CD4-positive, alpha-beta T cell (primary cell): ENCODE data around the gene KCNB1. TPM values are rescaled to one million over a fixed set of nuclear protein-coding genes. Genes with fewer than 3 reads are reported as not detected.

Experiments used
- ATAC-seq: fragments of 200-7000 bp; cut with Tn5 transposase; one replicate; pipeline ENCODE4 v1.10.0; 2022; ENCODE audit warnings: mild to moderate bottlenecking; ENCODE audit not compliant: poor library complexity
- CTCF ChIA-PET: fragments of 350-600 bp; sonication (Branson Sonifier 250); formaldehyde crosslinking; loops from one replicate; lab custom pipeline; 2021; ENCODE audit warnings: antibody characterized with exemption, inconsistent platforms; lab: Charles Lee
- POLR2A ChIA-PET: fragments of 350-600 bp; sonication (Branson Sonifier 250); formaldehyde crosslinking; loops from one replicate; lab custom pipeline; 2021; ENCODE audit warnings: antibody characterized with exemption, inconsistent platforms; lab: Charles Lee
- DNase-seq, 14 experiments: peaks; one replicate each; pipeline ENCODE4 v3.0.0-alpha.2; 2013 to 2020; ENCODE audit warnings: mixed read lengths in 2 of 14
- H3K27ac ChIP-seq, 2 donors: one replicate each; pipeline versions ENCODE4 v1.5.1 to v1.7.0; 2013; ENCODE audit warnings: low read length in 2 of 2, low read depth in 1 of 2, mild to moderate bottlenecking in 1 of 2
- H3K27me3 ChIP-seq, 2 experiments: 1 replicate in 1 of 2; 2 replicates in 1 of 2; pipeline versions ENCODE4 v1.6.1 to v1.7.0; 2013; ENCODE audit warnings: low read length in 2 of 2, control low read depth in 1 of 2, mild to moderate bottlenecking in 1 of 2, moderate library complexity in 1 of 2; ENCODE audit not compliant: insufficient read depth in 2 of 2, control insufficient read depth in 1 of 2
- H3K36me3 ChIP-seq: one replicate; pipeline ENCODE4 v1.6.1; 2013; ENCODE audit warnings: low read length, control low read depth; ENCODE audit not compliant: insufficient read depth
- H3K4me1 ChIP-seq: one replicate; pipeline ENCODE4 v1.6.1; 2013; ENCODE audit warnings: low read length, control low read depth; ENCODE audit not compliant: insufficient read depth
- H3K4me3 ChIP-seq: one replicate; pipeline ENCODE4 v1.5.1; 2013; ENCODE audit warnings: mild to moderate bottlenecking, low read length, moderate library complexity
- H3K9me3 ChIP-seq, 2 experiments: 1 replicate in 1 of 2; 2 replicates in 1 of 2; pipeline versions ENCODE4 v1.6.1 to v1.7.0; 2013; ENCODE audit warnings: low read length in 2 of 2, mild to moderate bottlenecking in 2 of 2, control low read depth in 1 of 2, moderate library complexity in 1 of 2; ENCODE audit not compliant: control insufficient read depth in 1 of 2, insufficient read depth in 1 of 2
- H3K27ac Mint-ChIP-seq: one replicate; pipeline ENCODE4 v1.8.0; 2020; ENCODE audit warnings: mixed read lengths
- H3K27me3 Mint-ChIP-seq: one replicate; pipeline ENCODE4 v1.8.0; 2021; ENCODE audit warnings: mixed read lengths
- H3K36me3 Mint-ChIP-seq: one replicate; pipeline ENCODE4 v1.8.0; 2021; ENCODE audit warnings: low read depth, mixed read lengths
- H3K4me1 Mint-ChIP-seq: one replicate; pipeline ENCODE4 v1.8.0; 2021; ENCODE audit warnings: low read depth, mixed read lengths
- H3K4me3 Mint-ChIP-seq: one replicate; pipeline ENCODE4 v1.8.0; 2020; ENCODE audit warnings: mild to moderate bottlenecking, mixed read lengths
- H3K9me3 Mint-ChIP-seq: one replicate; pipeline ENCODE4 v1.8.0; 2020; ENCODE audit warnings: mixed read lengths
- CTCF ChIP-seq: fragments of 200-600 bp; IDR thresholded peaks from one replicate; pipeline ENCODE4 v1.8.0; 2022; ENCODE audit warnings: antibody characterized with exemption, mild to moderate bottlenecking
- intact Hi-C, 2 experiments: fragments of 100-400 bp; cut with DNase I in 1 of 2; cut with micrococcal nuclease in 1 of 2; formaldehyde crosslinking; loops; one replicate each; pipeline versions ENCODE4 v1.15.1 to v1.9.0; 2023 to 2025; cut with DNase I, micrococcal nuclease
- total RNA-seq, 174 experiments: library from RNA in 2 of 174; stranded (reverse) in 2 of 174; gene quantifications; one replicate each; pipeline ENCODE4 v1.2.3 and lab custom pipeline; 2021 to 2026

The KCNB1 gene
- total RNA-seq, 2 experiments from 2014 or later, result 0.06 to 0.08 TPM

DNA sequence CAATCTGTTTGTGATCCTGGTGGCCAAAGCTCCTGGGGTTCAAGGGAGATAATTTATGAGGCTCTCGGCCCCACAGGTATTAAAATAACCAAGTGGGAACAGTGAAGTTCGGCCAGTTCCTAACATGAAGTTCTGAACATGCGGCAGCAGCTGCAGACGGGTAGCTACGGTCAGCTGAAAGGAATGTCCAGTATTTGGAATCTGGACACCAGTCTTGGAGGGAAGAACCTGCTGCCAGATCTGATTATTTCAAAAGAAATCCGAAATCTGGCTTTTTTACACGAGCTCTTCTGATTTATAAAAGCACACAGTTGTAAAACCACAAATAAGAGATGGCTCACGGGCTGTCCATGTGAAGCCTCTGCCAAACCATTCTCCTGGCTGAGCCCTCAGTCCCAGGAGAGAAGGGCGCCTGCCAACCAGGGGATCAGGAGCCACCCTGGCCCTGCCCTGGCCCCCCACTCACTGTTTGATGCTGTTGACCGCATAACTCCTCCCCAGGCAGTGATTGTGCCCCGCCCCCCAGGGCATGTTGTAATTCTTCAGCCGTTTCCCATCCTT lies 28.2 kb upstream of the KCNB1 start:
- Mint-ChIP-seq H3K4me1 (no peaks in the 10 kb centered on the region), H3K9me3 (no peaks in the 10 kb centered on the region), H3K36me3 (no peaks in the 10 kb centered on the region), H3K4me3 (no peak overlapping the region), H3K27me3 (peaks cover 66% of the 10 kb centered on the region), H3K27ac (no peak overlapping the region)
- Histone ChIP-seq H3K4me1 (peaks cover 4% of the 10 kb centered on the region), H3K36me3 (no peaks in the 10 kb centered on the region), H3K27ac (no peak overlapping the region), H3K4me3 (no peak overlapping the region), H3K9me3 (no peaks in the 10 kb centered on the region), H3K27me3 (peaks cover 29 to 32% of the 10 kb centered on the region in 2 experiments)
- ChIA-PET CTCF (no interaction called here), POLR2A (no interaction called here)
- no peak for ATAC-seq
- TF ChIP-seq CTCF, result no peak
- no peak for DNase-seq
- intact Hi-C loops, result no loop called here

DNA sequence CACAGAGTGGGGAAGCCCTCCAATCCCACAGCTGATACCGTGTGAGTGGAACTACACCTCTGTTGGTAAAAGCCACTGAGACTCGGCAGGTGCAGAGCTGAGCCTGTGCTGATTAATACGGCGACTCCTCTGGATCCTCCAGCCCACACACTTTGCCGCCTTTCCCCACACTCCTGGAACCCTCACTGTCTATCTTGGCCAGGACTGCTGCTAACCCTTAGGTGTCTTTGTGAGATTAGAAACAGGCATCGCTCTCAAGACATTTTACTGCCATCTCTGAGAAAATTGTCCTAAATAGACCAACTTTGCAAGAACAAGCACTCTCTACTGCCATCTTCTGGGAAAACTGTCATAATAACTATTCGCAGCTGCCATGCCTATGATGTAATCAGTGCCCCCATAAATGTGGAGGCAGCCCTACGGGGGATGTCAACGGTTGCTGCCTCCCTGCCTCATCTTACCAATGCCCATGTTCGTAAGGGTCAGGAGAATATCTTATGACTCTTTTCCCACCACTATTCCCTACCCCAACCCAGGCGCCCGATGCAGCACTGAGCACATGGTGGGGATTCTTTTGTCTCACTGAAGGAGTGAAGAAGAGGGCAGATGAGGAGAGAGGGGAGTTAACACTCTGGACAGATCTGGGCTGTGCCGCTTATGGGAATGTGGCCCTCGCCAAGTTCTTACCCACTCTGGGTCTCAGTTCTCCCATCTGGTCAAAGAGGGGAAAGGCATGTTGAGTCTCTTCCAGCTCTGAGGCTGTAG lies 26.1 kb upstream of the KCNB1 start:
- Histone ChIP-seq H3K4me1 (peaks cover 4% of the 10 kb centered on the region), H3K27ac (no peak overlapping the region), H3K9me3 (no peaks in the 10 kb centered on the region), H3K27me3 (peaks cover 33 to 36% of the 10 kb centered on the region in 2 experiments), H3K36me3 (no peaks in the 10 kb centered on the region), H3K4me3 (no peak overlapping the region)
- POLR2A ChIA-PET, result no interaction called here
- CTCF ChIA-PET, result interaction anchor here (0.7 to 1.4 kb wide), 3 partner anchors 24 to 174 kb away, joined by 3 to 4 read pairs (median 4); no protein-coding TSS in a partner anchor
- no peak overlapping the region for H3K4me3 Mint-ChIP-seq
- H3K9me3 Mint-ChIP-seq, result no peaks in the 10 kb centered on the region
- intact Hi-C loops, result loop anchor here in 1 of 2 experiments (2.0 kb wide), 1 partner anchor 174 kb away; no protein-coding TSS in a partner anchor
- DNase-seq (peak in 3 of 14 experiments; percentile 38 to 43 (median 39)), ATAC-seq (no peak)
- no peaks in the 10 kb centered on the region for H3K36me3 Mint-ChIP-seq
- no peak overlapping the region for H3K27ac Mint-ChIP-seq
- H3K4me1 Mint-ChIP-seq, result no peaks in the 10 kb centered on the region
- H3K27me3 Mint-ChIP-seq, result peaks cover 60% of the 10 kb centered on the region
- TF ChIP-seq CTCF, result peak; percentile 32

- no peaks in the 10 kb centered on the region for H3K36me3 Mint-ChIP-seq
- POLR2A ChIA-PET, result no interaction called here
- H3K27me3 Mint-ChIP-seq, result peaks cover 66% of the 10 kb centered on the region
These were observed 25.4 kb upstream of the KCNB1 start for GRCh38 chr20:49507741-49508434.

More at GRCh38 chr20:49507741-49508434, 25.4 kb upstream of the KCNB1 start:
- H3K4me1 Mint-ChIP-seq, result no peaks in the 10 kb centered on the region
- H3K9me3 Mint-ChIP-seq, result no peaks in the 10 kb centered on the region
- H3K9me3 ChIP-seq, result no peaks in the 10 kb centered on the region
- ATAC-seq (no peak), DNase-seq (no peak)
- no peak overlapping the region for H3K4me3 Mint-ChIP-seq
- no peak overlapping the region for H3K4me3 ChIP-seq
- CTCF ChIA-PET, result interaction anchor here (1.4 kb wide), 1 partner anchor 174 kb away, joined by 4 read pairs; no protein-coding TSS in a partner anchor
- peaks cover 4% of the 10 kb centered on the region for H3K4me1 ChIP-seq
- H3K27ac Mint-ChIP-seq, result no peak overlapping the region
- intact Hi-C loops, result loop anchor here in 1 of 2 experiments (2.0 kb wide), 1 partner anchor 173 kb away; no protein-coding TSS in a partner anchor
- H3K27ac ChIP-seq, result no peak overlapping the region
- no peak for TF ChIP-seq CTCF
- H3K36me3 ChIP-seq, result no peaks in the 10 kb centered on the region
- peaks cover 31 to 33% of the 10 kb centered on the region in 2 experiments for H3K27me3 ChIP-seq
